ENCODE measurements around the gene GPX3.

Gene GPX3

DNA sequence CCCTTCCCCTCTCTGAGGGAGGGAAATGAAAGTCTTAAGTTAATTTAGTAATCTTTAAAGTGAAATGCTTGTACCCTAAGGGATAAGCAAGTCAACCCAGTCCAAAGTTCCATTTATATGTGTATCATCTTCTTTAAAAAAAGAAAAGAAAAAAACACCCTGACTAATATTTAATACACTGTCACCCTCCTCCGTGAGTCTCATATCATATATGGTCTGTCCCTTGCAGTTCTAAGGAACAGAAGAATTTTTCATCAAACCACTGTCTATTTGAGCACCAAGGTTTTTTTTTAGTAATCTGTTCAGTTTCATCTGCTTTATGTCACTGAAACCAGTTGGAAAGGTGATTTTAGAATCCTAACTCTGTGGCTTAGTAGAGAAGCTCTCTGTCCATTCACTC lies 45.2 kb downstream of the GPX3 start:
- TF ChIP-seq POLR2AphosphoS5 (IDR thresholded peaks at IDR 0.05; ENCODE audit: low read depth, low read length) (no peak), FOXP2 (optimal IDR thresholded peaks at IDR 0.05; ENCODE audit: borderline replicate concordance, extremely low read depth, extremely low read length, insufficient read depth) (no peak), TAF1 (IDR thresholded peaks at IDR 0.05; ENCODE audit: borderline replicate concordance, insufficient read depth, low read length) (no peak), SIN3A (IDR thresholded peaks at IDR 0.05; ENCODE audit: borderline replicate concordance, insufficient read depth, low read length) (no peak)
- TF ChIP-seq, protein P1, sequence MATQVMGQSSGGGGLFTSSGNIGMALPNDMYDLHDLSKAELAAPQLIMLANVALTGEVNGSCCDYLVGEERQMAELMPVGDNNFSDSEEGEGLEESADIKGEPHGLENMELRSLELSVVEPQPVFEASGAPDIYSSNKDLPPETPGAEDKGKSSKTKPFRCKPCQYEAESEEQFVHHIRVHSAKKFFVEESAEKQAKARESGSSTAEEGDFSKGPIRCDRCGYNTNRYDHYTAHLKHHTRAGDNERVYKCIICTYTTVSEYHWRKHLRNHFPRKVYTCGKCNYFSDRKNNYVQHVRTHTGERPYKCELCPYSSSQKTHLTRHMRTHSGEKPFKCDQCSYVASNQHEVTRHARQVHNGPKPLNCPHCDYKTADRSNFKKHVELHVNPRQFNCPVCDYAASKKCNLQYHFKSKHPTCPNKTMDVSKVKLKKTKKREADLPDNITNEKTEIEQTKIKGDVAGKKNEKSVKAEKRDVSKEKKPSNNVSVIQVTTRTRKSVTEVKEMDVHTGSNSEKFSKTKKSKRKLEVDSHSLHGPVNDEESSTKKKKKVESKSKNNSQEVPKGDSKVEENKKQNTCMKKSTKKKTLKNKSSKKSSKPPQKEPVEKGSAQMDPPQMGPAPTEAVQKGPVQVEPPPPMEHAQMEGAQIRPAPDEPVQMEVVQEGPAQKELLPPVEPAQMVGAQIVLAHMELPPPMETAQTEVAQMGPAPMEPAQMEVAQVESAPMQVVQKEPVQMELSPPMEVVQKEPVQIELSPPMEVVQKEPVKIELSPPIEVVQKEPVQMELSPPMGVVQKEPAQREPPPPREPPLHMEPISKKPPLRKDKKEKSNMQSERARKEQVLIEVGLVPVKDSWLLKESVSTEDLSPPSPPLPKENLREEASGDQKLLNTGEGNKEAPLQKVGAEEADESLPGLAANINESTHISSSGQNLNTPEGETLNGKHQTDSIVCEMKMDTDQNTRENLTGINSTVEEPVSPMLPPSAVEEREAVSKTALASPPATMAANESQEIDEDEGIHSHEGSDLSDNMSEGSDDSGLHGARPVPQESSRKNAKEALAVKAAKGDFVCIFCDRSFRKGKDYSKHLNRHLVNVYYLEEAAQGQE (IDR thresholded peaks at IDR 0.05; ENCODE audit: insufficient read depth in 1 of 2, low read depth in 2 of 2, low read length in 2 of 2), result no peak

DNA sequence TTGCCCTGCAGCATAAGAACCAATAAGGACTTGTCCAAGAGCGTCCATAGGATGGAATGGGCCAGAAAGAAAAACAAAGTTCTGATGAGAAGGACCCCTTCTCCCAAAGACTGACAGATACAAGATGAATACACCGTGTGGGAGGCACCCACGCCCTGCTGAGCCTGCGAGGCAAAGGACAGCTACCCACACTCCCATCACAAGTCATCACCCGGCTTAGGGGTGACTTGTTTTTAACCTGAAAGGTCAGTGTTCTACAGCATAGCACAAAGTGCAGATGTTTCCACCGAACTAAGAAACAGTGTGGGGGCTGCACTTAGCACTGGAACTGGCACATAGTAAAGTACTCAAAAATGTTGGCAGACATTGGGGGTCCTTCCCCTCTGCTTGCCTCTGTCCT lies 46.5 kb downstream of the GPX3 start:
- TF ChIP-seq TAF1 (IDR thresholded peaks at IDR 0.05; ENCODE audit: borderline replicate concordance, insufficient read depth, low read length) (no peak), SIN3A (IDR thresholded peaks at IDR 0.05; ENCODE audit: borderline replicate concordance, insufficient read depth, low read length) (no peak), FOXP2 (optimal IDR thresholded peaks at IDR 0.05; ENCODE audit: borderline replicate concordance, extremely low read depth, extremely low read length, insufficient read depth) (no peak), POLR2AphosphoS5 (IDR thresholded peaks at IDR 0.05; ENCODE audit: low read depth, low read length) (no peak)
- TF ChIP-seq, protein P1 (IDR thresholded peaks at IDR 0.05; ENCODE audit: insufficient read depth in 1 of 2, low read depth in 2 of 2, low read length in 2 of 2), result no peak

DNA sequence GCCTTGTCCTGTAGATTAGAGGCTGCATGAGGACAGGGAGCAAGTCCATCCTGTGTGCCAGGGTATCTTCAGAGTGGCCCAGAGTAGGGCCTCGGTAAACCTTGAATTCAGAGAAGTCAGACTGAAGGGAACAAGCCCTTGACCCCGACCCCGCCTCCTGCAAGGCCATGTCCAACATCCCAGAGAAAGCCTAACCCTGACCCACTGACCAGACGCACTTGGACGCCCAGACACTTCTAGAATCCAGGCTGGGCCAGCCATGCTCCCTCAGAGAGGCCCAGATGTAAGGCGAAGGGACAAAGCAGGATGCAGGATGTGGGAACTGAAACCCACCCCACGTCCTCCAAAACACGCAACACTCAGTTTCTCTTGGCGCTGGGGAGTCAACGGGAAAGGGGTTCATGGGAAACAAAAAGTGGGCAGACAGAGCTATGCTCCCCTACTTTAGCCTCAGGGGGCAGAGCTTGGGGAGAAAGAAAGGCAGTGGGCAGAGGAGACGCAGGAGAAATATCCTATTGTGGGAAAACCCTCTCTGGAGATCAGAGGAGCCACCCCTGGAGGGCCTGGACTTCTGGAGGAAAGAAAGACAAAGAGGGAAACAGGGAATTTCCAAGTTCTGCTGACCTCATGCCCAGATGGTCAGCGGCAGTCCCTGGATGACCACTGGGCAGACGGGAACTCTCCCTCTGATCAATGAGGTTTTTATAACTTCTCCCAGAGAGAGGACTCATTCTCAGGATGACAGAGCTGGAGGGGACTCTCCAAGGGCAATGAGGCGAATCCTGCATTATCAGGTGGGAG lies 47.4 kb downstream of the GPX3 start:
- TF ChIP-seq TAF1 (IDR thresholded peaks at IDR 0.05; ENCODE audit: borderline replicate concordance, insufficient read depth, low read length) (no peak), FOXP2 (optimal IDR thresholded peaks at IDR 0.05; ENCODE audit: borderline replicate concordance, extremely low read depth, extremely low read length, insufficient read depth) (no peak), POLR2AphosphoS5 (IDR thresholded peaks at IDR 0.05; ENCODE audit: low read depth, low read length) (no peak), SIN3A (IDR thresholded peaks at IDR 0.05; ENCODE audit: borderline replicate concordance, insufficient read depth, low read length) (no peak)
- TF ChIP-seq, protein P1 (IDR thresholded peaks at IDR 0.05; ENCODE audit: insufficient read depth in 1 of 2, low read depth in 2 of 2, low read length in 2 of 2), result no peak

DNA sequence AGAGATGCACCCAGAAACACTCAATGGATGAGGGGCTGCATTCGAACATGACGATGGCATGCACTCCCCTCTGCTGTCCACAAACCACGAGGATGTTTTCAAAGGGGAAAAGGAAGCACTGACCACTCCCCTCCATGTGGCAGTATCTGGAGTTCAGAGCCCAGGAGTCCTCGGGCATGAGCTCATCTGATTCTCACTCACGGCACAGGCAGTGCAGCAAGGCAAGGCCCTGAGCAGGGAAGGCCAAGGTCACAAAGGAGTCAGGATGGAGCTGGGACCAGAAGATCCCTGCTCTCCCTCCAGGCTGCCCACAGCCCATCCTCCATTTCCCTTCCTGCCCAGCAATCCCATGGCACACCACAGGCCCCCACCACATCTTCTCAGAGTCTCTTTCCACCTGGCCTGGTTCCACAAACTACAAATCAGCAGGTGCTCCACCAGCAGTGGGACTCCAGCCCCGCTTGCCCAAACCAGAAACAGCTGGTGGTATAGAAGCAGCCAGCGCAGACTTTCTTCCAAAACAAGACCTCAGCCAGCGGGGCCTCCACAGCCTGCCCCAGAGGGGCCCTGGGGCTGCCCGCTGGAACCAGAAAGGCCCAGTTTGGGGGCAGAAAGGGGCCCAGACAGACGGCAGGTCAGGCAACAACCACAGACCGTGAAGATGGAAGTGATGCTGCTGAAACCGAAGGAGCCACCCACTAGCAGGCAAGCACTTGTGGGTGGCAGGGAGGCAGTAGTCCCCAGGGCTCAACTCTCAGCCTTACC lies 48.2 kb downstream of the GPX3 start:
- TF ChIP-seq, protein P1 (IDR thresholded peaks at IDR 0.05; ENCODE audit: insufficient read depth in 1 of 2, low read depth in 2 of 2, low read length in 2 of 2), result no peak
- TF ChIP-seq SIN3A (IDR thresholded peaks at IDR 0.05; ENCODE audit: borderline replicate concordance, insufficient read depth, low read length), result no peak
- no peak for TF ChIP-seq POLR2AphosphoS5 (IDR thresholded peaks at IDR 0.05; ENCODE audit: low read depth, low read length)
- TF ChIP-seq FOXP2 (optimal IDR thresholded peaks at IDR 0.05; ENCODE audit: borderline replicate concordance, extremely low read depth, extremely low read length, insufficient read depth), result no peak
- no peak for TF ChIP-seq TAF1 (IDR thresholded peaks at IDR 0.05; ENCODE audit: borderline replicate concordance, insufficient read depth, low read length)

All from PFSK-1 (cell line).